ENCODE data around the gene LARGE1. TPM values are rescaled to one million over a fixed set of nuclear protein-coding genes. Genes with fewer than 3 reads are reported as not detected.

Gene LARGE1
- total and polyA plus RNA-seq, 2 of the 8 experiments (the other 6 are each of a cell fraction or from before 2014, with no cell fraction given), result 43.7 to 83.0 TPM

DNA sequence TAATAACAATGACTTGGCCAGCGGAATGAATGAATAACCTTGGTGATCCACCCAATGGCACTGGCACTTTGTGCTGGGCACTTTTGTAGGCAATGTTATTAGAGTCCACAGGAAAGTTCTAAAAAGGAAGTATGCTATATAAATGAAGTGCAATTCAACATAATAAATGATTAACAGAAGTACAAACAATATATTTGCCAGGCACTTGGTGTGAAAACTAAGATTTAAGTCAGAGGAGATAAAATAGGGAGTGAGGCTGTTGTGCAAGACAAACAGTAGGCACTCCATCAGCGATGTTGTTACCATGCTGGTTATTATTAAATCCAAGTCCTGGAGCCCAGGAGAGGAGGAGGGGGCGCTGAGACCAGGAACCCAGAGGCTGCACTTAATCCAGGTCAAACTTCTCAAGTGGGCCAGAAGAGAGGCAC, 173.8 kb downstream of the LARGE1 start (continued):
- TF ChIP-seq, protein P1, sequence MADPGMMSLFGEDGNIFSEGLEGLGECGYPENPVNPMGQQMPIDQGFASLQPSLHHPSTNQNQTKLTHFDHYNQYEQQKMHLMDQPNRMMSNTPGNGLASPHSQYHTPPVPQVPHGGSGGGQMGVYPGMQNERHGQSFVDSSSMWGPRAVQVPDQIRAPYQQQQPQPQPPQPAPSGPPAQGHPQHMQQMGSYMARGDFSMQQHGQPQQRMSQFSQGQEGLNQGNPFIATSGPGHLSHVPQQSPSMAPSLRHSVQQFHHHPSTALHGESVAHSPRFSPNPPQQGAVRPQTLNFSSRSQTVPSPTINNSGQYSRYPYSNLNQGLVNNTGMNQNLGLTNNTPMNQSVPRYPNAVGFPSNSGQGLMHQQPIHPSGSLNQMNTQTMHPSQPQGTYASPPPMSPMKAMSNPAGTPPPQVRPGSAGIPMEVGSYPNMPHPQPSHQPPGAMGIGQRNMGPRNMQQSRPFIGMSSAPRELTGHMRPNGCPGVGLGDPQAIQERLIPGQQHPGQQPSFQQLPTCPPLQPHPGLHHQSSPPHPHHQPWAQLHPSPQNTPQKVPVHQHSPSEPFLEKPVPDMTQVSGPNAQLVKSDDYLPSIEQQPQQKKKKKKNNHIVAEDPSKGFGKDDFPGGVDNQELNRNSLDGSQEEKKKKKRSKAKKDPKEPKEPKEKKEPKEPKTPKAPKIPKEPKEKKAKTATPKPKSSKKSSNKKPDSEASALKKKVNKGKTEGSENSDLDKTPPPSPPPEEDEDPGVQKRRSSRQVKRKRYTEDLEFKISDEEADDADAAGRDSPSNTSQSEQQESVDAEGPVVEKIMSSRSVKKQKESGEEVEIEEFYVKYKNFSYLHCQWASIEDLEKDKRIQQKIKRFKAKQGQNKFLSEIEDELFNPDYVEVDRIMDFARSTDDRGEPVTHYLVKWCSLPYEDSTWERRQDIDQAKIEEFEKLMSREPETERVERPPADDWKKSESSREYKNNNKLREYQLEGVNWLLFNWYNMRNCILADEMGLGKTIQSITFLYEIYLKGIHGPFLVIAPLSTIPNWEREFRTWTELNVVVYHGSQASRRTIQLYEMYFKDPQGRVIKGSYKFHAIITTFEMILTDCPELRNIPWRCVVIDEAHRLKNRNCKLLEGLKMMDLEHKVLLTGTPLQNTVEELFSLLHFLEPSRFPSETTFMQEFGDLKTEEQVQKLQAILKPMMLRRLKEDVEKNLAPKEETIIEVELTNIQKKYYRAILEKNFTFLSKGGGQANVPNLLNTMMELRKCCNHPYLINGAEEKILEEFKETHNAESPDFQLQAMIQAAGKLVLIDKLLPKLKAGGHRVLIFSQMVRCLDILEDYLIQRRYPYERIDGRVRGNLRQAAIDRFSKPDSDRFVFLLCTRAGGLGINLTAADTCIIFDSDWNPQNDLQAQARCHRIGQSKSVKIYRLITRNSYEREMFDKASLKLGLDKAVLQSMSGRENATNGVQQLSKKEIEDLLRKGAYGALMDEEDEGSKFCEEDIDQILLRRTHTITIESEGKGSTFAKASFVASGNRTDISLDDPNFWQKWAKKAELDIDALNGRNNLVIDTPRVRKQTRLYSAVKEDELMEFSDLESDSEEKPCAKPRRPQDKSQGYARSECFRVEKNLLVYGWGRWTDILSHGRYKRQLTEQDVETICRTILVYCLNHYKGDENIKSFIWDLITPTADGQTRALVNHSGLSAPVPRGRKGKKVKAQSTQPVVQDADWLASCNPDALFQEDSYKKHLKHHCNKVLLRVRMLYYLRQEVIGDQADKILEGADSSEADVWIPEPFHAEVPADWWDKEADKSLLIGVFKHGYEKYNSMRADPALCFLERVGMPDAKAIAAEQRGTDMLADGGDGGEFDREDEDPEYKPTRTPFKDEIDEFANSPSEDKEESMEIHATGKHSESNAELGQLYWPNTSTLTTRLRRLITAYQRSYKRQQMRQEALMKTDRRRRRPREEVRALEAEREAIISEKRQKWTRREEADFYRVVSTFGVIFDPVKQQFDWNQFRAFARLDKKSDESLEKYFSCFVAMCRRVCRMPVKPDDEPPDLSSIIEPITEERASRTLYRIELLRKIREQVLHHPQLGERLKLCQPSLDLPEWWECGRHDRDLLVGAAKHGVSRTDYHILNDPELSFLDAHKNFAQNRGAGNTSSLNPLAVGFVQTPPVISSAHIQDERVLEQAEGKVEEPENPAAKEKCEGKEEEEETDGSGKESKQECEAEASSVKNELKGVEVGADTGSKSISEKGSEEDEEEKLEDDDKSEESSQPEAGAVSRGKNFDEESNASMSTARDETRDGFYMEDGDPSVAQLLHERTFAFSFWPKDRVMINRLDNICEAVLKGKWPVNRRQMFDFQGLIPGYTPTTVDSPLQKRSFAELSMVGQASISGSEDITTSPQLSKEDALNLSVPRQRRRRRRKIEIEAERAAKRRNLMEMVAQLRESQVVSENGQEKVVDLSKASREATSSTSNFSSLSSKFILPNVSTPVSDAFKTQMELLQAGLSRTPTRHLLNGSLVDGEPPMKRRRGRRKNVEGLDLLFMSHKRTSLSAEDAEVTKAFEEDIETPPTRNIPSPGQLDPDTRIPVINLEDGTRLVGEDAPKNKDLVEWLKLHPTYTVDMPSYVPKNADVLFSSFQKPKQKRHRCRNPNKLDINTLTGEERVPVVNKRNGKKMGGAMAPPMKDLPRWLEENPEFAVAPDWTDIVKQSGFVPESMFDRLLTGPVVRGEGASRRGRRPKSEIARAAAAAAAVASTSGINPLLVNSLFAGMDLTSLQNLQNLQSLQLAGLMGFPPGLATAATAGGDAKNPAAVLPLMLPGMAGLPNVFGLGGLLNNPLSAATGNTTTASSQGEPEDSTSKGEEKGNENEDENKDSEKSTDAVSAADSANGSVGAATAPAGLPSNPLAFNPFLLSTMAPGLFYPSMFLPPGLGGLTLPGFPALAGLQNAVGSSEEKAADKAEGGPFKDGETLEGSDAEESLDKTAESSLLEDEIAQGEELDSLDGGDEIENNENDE (IDR thresholded peaks at IDR 0.05; ENCODE audit: insufficient replicate concordance, low read length), result no peak
- TF ChIP-seq NANOG (IDR thresholded peaks at IDR 0.05; ENCODE audit: insufficient read depth, low read depth, low read length, poor library complexity, severe bottlenecking), result no peak
- no peak for TF ChIP-seq TCF12 (IDR thresholded peaks at IDR 0.05; ENCODE audit: low read depth, low read length)
- TF ChIP-seq KDM4A (IDR thresholded peaks at IDR 0.05; ENCODE audit: low read depth, low read length, severe bottlenecking), result no peak
- no peak for TF ChIP-seq SP1 (IDR thresholded peaks at IDR 0.05; ENCODE audit: low read depth, low read length)
- no peak for TF ChIP-seq CREB1 (IDR thresholded peaks at IDR 0.05)
- TF ChIP-seq CHD1 (IDR thresholded peaks at IDR 0.05; ENCODE audit: low read depth, low read length), result no peak
- no peak for TF ChIP-seq RBBP5 (IDR thresholded peaks at IDR 0.05; ENCODE audit: borderline replicate concordance, low read depth, low read length)
- no peak for TF ChIP-seq POLR2A (IDR thresholded peaks at IDR 0.05; ENCODE audit: control extremely low read depth in 1 of 2, low read depth in 2 of 2, low read length in 2 of 2)
- TF ChIP-seq EP300 (IDR thresholded peaks at IDR 0.05; ENCODE audit: borderline replicate concordance in 1 of 2, low read depth in 2 of 2, low read length in 2 of 2), result no peak
